NB4 (cell line): ENCODE measurements around the gene HECA.

Experiments used
- MYC ChIP-seq: IDR thresholded peaks from 2 replicates; pipeline ENCODE4 v1.6.1; 2011; ENCODE audit warnings: low read depth, low read length
- POLR2A ChIP-seq: IDR thresholded peaks from 2 replicates; pipeline ENCODE4 v1.6.1; 2011; ENCODE audit warnings: mild to moderate bottlenecking; ENCODE audit not compliant: insufficient read length; ENCODE audit errors: extremely low read depth
- TF ChIP-seq, protein P1 (sequence below): IDR thresholded peaks from one replicate; pipeline ENCODE4 v1.5.1; 2012; ENCODE audit warnings: low read depth, low read length

DNA sequence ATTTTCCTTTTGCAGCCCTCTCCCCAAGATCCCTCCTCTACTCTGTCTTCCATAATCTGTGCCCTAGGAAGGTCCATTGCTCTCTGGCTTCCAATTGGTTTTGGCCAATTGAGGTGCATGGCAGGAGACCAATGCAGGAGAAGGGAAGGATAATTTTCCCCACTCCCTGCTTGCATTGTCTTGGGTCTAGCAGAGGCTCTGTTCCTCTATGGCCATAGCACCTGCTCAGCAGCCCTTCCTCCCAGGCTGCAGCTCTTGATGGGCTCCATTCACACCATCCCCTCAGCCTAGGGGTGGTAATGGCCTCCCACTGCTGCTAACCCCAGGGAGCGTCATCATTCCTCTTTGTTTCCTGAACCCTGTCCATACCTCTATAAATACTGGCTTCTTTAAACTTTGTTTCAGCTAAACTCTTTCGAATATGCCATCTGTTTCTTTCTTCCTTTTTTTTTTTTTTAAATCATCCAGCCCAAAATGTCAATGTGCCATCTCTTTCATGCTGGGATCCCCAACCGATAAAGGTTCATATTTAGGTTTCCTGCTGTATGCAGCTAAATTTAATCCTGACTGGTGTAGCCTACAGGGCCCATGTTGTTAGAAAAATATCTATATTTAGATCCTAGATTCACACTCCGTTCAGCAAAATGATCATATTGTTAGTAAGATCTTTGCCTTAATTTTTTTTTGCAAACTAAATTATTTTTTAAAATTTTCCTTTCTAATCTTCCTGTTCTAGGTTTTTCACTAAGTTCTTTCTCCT, 63.8 kb downstream of the HECA start:
- TF ChIP-seq, protein P1, sequence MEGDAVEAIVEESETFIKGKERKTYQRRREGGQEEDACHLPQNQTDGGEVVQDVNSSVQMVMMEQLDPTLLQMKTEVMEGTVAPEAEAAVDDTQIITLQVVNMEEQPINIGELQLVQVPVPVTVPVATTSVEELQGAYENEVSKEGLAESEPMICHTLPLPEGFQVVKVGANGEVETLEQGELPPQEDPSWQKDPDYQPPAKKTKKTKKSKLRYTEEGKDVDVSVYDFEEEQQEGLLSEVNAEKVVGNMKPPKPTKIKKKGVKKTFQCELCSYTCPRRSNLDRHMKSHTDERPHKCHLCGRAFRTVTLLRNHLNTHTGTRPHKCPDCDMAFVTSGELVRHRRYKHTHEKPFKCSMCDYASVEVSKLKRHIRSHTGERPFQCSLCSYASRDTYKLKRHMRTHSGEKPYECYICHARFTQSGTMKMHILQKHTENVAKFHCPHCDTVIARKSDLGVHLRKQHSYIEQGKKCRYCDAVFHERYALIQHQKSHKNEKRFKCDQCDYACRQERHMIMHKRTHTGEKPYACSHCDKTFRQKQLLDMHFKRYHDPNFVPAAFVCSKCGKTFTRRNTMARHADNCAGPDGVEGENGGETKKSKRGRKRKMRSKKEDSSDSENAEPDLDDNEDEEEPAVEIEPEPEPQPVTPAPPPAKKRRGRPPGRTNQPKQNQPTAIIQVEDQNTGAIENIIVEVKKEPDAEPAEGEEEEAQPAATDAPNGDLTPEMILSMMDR = no peak
- TF ChIP-seq POLR2A = no peak
- no peak for TF ChIP-seq MYC
